Erythroblast (primary cell): ENCODE results near the gene FBXW7.

Source experiments
- GATA1 ChIP-seq: IDR thresholded peaks from 2 replicates; pipeline ENCODE4 v1.6.1; 2011; ENCODE audit warnings: low read depth, mild to moderate bottlenecking, control low read depth, low read length, moderate library complexity
- POLR2A ChIP-seq: IDR thresholded peaks from 2 replicates; pipeline ENCODE4 v1.6.1; 2011; ENCODE audit warnings: mild to moderate bottlenecking, low read length

- TF ChIP-seq POLR2A = no peak
- TF ChIP-seq GATA1 = no peak
These were observed 254.1 kb downstream of the FBXW7 start for GRCh38 chr4:152281822-152282221.
